ENCODE measurements around the gene PRKAG2. TPM values are rescaled to one million over a fixed set of nuclear protein-coding genes. Genes with fewer than 3 reads are reported as not detected.

PRKAG2 gene
- total and polyA plus RNA-seq, 12 donors = 3.8 to 17.3 (median 10.9) TPM

GRCh38 chr7:151695951-151696541 lies 180.9 kb downstream of the PRKAG2 start:
- Histone ChIP-seq H3K27ac (no peak overlapping the region), H3K4me3 (no peak overlapping the region), H3K9me3 (replicated peaks in 1 of 3) (no peaks in the 10 kb centered on the region), H3K36me3 (replicated peaks in 1 of 2) (no peaks in the 10 kb centered on the region), H3K27me3 (no peaks in the 10 kb centered on the region), H3K4me1 (replicated peaks in 1 of 2) (peaks cover 9 to 13% of the 10 kb centered on the region in 2 donors)
- 89 to 96% (median 93%) methylated on average over 18 to 24 of the region's 24 CpGs for WGBS, 4 donors
- intact Hi-C loops (cut with DNase I) = no loop called here
- TF ChIP-seq CTCF (IDR thresholded peaks at IDR 0.05) (no peak), POLR2A (IDR thresholded peaks at IDR 0.05) (no peak)
- no peak for DNase-seq

GRCh38 chr7:151694828-151695580 lies 181.9 kb downstream of the PRKAG2 start:
- peaks cover 9 to 13% of the 10 kb centered on the region in 2 donors for H3K4me1 ChIP-seq (replicated peaks in 1 of 2)
- no peaks in the 10 kb centered on the region for H3K36me3 ChIP-seq (replicated peaks in 1 of 2)
- H3K27me3 ChIP-seq = no peaks in the 10 kb centered on the region
- 26 to 43% (median 33%) methylated on average over 9 to 15 of the region's 15 CpGs for WGBS, 4 donors
- intact Hi-C loops (cut with DNase I) = no loop called here
- peak overlapping the region in 2 of 5 donors; percentile 22 to 66 for H3K27ac ChIP-seq
- peak; percentile 74 to 91 (median 89) for DNase-seq
- TF ChIP-seq POLR2A (IDR thresholded peaks at IDR 0.05) (no peak), CTCF (IDR thresholded peaks at IDR 0.05) (no peak)
- H3K9me3 ChIP-seq (replicated peaks in 1 of 3) = no peaks in the 10 kb centered on the region
- no peak overlapping the region for H3K4me3 ChIP-seq

GRCh38 chr7:151694441-151694827 lies 182.5 kb downstream of the PRKAG2 start:
- no peak for DNase-seq
- WGBS, 4 donors = 86 to 95% (median 90%) methylated on average over 5 of the region's 5 CpGs
- intact Hi-C loops (cut with DNase I) = no loop called here
- H3K27me3 ChIP-seq = no peaks in the 10 kb centered on the region
- H3K27ac ChIP-seq = peak overlapping the region in 2 of 5 donors; percentile 15 to 66
- H3K4me3 ChIP-seq = no peak overlapping the region
- no peaks in the 10 kb centered on the region for H3K9me3 ChIP-seq (replicated peaks in 1 of 3)
- no peak for TF ChIP-seq POLR2A (IDR thresholded peaks at IDR 0.05)
- TF ChIP-seq CTCF (IDR thresholded peaks at IDR 0.05) = no peak
- no peaks in the 10 kb centered on the region for H3K36me3 ChIP-seq (replicated peaks in 1 of 2)
- H3K4me1 ChIP-seq (replicated peaks in 1 of 2) = peaks cover 9 to 13% of the 10 kb centered on the region in 2 donors

GRCh38 chr7:151693140-151693539 lies 183.8 kb downstream of the PRKAG2 start:
- intact Hi-C loops (cut with DNase I) = no loop called here
- no peak overlapping the region for H3K27ac ChIP-seq
- no peak for DNase-seq
- H3K4me3 ChIP-seq = no peak overlapping the region
- no peaks in the 10 kb centered on the region for H3K27me3 ChIP-seq
- TF ChIP-seq CTCF (IDR thresholded peaks at IDR 0.05) = no peak
- TF ChIP-seq POLR2A (IDR thresholded peaks at IDR 0.05) = no peak
- peaks cover 9 to 17% of the 10 kb centered on the region in 2 donors for H3K4me1 ChIP-seq (replicated peaks in 1 of 2)
- H3K9me3 ChIP-seq (replicated peaks in 1 of 3) = no peaks in the 10 kb centered on the region
- no peaks in the 10 kb centered on the region for H3K36me3 ChIP-seq (replicated peaks in 1 of 2)
- 83 to 94% (median 87%) methylated on average over 10 to 11 of the region's 11 CpGs for WGBS, 4 donors
